Lower leg skin (tissue), 4 donors: ENCODE measurements around the gene SLC25A26. TPM values are rescaled to one million over a fixed set of nuclear protein-coding genes. Genes with fewer than 3 reads are reported as not detected.

Experiments used
- DNase-seq, 2 donors: peaks; one replicate each; pipeline ENCODE4 v3.0.0-alpha.2; 2019; ENCODE audit warnings: low spot score in 2 of 2
- H3K4me3 ChIP-seq: fragments of 200-600 bp; sonication (generic); 2 replicates; pipeline ENCODE4 v1.5.1; 2017; ENCODE audit warnings: mild to moderate bottlenecking, low read depth; ENCODE audit not compliant: poor library complexity, severe bottlenecking
- CTCF ChIP-seq, 3 donors: fragments of 450-650 bp; IDR thresholded peaks; one replicate each; pipeline ENCODE4 v1.5.1; 2016; ENCODE audit warnings: antibody characterized with exemption in 3 of 3, mild to moderate bottlenecking in 3 of 3, moderate library complexity in 2 of 3
- POLR2A ChIP-seq, 2 donors: fragments of 450-650 bp; IDR thresholded peaks; one replicate each; pipeline ENCODE4 v1.6.1; 2016 to 2017; ENCODE audit warnings: antibody characterized with exemption in 2 of 2, mild to moderate bottlenecking in 1 of 2, moderate library complexity in 1 of 2
- WGBS, 2 donors: methylation state at CpG; one replicate each; pipeline ENCODE4 v1.1.5; 2018; 5-methylcytosine and 5-hydroxymethylcytosine counted together
- intact Hi-C: fragments of 100-400 bp; cut with DNase I; formaldehyde crosslinking; loops from one replicate; pipeline ENCODE4 v1.15.0; 2023; ENCODE audit warnings: low total_unique reads
- total RNA-seq, 4 donors: library from RNA; depleted of rRNA; stranded (reverse); fragments of >200 nt; gene quantifications; one replicate each; pipeline ENCODE4 v1.1.0, GENCODE V29; 2016

The SLC25A26 gene
- total RNA-seq, 4 donors from 2014 or later = 13.7 to 29.1 (median 21.9) TPM

- TF ChIP-seq POLR2A (IDR thresholded peaks at IDR 0.05) = no peak
- TF ChIP-seq CTCF (IDR thresholded peaks at IDR 0.05) = no peak
- peak in 1 of 2 donors; percentile 75 for DNase-seq
- WGBS, 2 donors = 51 to 52% methylated on average over 8 of the region's 8 CpGs
- H3K4me3 ChIP-seq = no peak overlapping the region
- intact Hi-C loops = no loop called here
Measured at GRCh38 chr3:66411474-66411873, 190.7 kb downstream of the SLC25A26 start.

GRCh38 chr3:66411961-66412887 is 191.4 kb downstream of the SLC25A26 start:
- TF ChIP-seq POLR2A (IDR thresholded peaks at IDR 0.05) = no peak
- TF ChIP-seq CTCF (IDR thresholded peaks at IDR 0.05) = no peak
- DNase-seq = peak in 1 of 2 donors; percentile 49
- H3K4me3 ChIP-seq = no peak overlapping the region
- 85 to 87% methylated on average over 24 of the region's 24 CpGs for WGBS, 2 donors
- intact Hi-C loops = no loop called here

DNA sequence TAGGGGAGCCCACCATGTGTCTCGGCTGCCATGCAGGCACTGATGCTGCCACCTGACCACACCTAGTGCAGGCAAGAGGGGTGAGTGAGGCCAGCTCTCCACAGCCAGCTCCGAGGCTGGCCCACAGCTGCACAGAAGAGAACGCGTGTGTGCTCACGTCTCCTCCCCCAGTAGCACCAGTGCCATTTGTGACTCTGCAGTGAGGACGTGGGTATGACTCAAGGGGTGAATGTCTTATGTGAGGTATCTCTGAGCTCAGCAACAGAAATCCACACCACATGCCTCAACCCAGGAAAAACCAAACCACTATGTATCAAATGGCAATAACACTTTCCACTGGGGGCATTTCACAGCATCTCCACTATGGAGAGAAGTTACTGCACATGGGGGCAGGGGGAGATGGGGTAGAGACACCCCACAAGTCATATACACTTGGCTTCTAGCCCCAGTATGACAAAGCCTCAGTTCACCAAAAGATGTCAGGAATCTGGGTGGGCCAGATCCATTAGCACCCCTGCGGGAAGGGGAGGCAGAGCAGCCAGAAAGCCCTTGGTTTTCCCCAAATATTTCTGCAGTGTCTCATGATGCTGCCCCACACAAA is 192.4 kb downstream of the SLC25A26 start:
- DNase-seq = peak in 1 of 2 donors; percentile 49
- TF ChIP-seq POLR2A (IDR thresholded peaks at IDR 0.05) = no peak
- TF ChIP-seq CTCF (IDR thresholded peaks at IDR 0.05) = no peak
- 73 to 76% methylated on average over 3 to 7 of the region's 7 CpGs for WGBS, 2 donors
- H3K4me3 ChIP-seq = no peak overlapping the region
- intact Hi-C loops = no loop called here

DNA sequence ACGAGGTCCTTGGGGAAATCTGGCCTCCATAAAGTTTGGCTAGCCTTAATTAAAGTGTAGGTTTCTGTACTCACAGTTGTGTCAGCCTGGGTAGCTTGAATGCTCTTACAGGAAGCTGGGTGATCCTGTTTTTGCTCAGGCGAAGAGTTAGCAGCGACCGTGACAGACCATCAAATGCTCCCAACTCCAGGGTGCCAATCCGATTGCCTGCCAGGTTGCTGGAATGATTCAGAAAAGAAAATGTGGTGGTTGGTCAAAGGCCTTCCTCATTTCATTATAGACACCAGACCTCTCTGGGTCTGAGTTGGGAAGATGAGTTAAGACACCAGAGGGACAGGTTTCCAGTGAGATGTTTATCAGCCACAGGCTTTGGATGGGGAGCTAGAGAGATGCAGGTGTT is 194.0 kb downstream of the SLC25A26 start:
- DNase-seq = no peak
- intact Hi-C loops = no loop called here

DNA sequence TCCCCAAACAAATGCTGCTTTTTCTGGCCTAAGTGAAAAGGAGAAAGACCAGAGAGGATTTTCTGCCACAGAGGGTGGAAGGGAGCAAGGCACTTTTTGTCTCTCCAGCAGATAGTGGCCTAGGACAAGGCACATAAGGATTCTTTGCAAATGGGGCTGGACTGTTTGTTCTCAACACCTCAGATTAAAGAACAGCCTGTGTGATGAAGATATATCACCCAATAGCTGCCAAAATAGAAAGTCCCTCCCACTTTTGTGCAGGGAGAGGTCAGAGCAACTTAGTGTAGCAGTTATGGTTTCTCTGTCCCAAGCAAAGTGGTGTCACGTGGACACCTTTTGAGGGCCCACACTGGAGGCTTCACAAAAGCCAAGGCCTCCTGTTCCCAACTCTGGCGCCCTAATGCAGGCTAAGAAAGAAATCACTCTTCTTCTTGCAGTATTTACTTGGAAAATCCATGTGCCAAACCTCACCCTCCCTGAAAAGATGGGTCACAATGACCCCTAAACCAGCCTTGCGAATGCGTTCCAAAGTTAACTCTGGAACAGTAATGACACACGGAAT is 195.1 kb downstream of the SLC25A26 start:
- intact Hi-C loops = no loop called here

More for the DNA sequence above, 194.0 kb downstream of the SLC25A26 start:
- no peak overlapping the region for H3K4me3 ChIP-seq
- WGBS, 2 donors = 86 to 91% methylated on average over 5 of the region's 5 CpGs
- no peak for TF ChIP-seq CTCF (IDR thresholded peaks at IDR 0.05)
- no peak for TF ChIP-seq POLR2A (IDR thresholded peaks at IDR 0.05)

More for the DNA sequence above, 195.1 kb downstream of the SLC25A26 start:
- 65 to 71% methylated on average over 5 of the region's 5 CpGs for WGBS, 2 donors
- no peak for DNase-seq
- TF ChIP-seq CTCF (IDR thresholded peaks at IDR 0.05) = no peak
- TF ChIP-seq POLR2A (IDR thresholded peaks at IDR 0.05) = no peak
- H3K4me3 ChIP-seq = no peak overlapping the region
